HG03457 (cell line): ENCODE results near the gene PRKCH.

Experiments used
- ATAC-seq: cut with Tn5 transposase; IDR thresholded peaks from one replicate; pipeline ENCODE4 v1.9.1; 2021; ENCODE audit warnings: moderate number of reproducible peaks; ENCODE audit not compliant: unreplicated experiment

PRKCH gene

GRCh38 chr14:61321385-61322010 is at the start of gene PRKCH:
TSS of gene PRKCH (plus strand) at chr14:61321579. CDS start at chr14:61322102, 523 bp downstream.
- no peak for ATAC-seq

- no peak for ATAC-seq
These were observed 44.1 kb upstream of the PRKCH start for GRCh38 chr14:61277232-61277631.

GRCh38 chr14:61277784-61278183 is 43.6 kb upstream of the PRKCH start:
- no peak for ATAC-seq

- ATAC-seq: no peak
These were observed 42.3 kb upstream of the PRKCH start for GRCh38 chr14:61279082-61279481.

- ATAC-seq: no peak
These were observed 41.3 kb upstream of the PRKCH start for GRCh38 chr14:61280092-61280525.

GRCh38 chr14:61280526-61281185 is 40.7 kb upstream of the PRKCH start:
- ATAC-seq: no peak

- ATAC-seq: no peak
These were observed 40.0 kb upstream of the PRKCH start, which contains the start of gene TMEM30B for GRCh38 chr14:61281186-61281947. TSS of gene TMEM30B (minus strand) at chr14:61281338. CDS start at chr14:61281147, 191 bp downstream.

GRCh38 chr14:61281948-61282275 is 39.5 kb upstream of the PRKCH start:
- ATAC-seq: no peak

- no peak for ATAC-seq
These were observed 38.6 kb upstream of the PRKCH start for GRCh38 chr14:61282746-61283145.

- no peak for ATAC-seq
These were observed 37.4 kb upstream of the PRKCH start for GRCh38 chr14:61284001-61284400.

GRCh38 chr14:61285364-61285763 is 36.0 kb upstream of the PRKCH start:
- ATAC-seq: no peak

GRCh38 chr14:61287196-61287595 is 34.2 kb upstream of the PRKCH start:
- no peak for ATAC-seq

GRCh38 chr14:61288228-61288627 is 33.2 kb upstream of the PRKCH start:
- no peak for ATAC-seq

GRCh38 chr14:61288720-61289119 is 32.7 kb upstream of the PRKCH start:
- no peak for ATAC-seq

GRCh38 chr14:61290701-61291100 is 30.7 kb upstream of the PRKCH start:
- ATAC-seq: no peak

GRCh38 chr14:61296151-61296550 is 25.2 kb upstream of the PRKCH start:
- ATAC-seq: no peak

- ATAC-seq: no peak
These were observed 24.5 kb upstream of the PRKCH start for GRCh38 chr14:61296719-61297502.

GRCh38 chr14:61297581-61297980 is 23.8 kb upstream of the PRKCH start:
- ATAC-seq: no peak

GRCh38 chr14:61298824-61299223 is 22.6 kb upstream of the PRKCH start:
- ATAC-seq: no peak

- no peak for ATAC-seq
These were observed 21.2 kb upstream of the PRKCH start for GRCh38 chr14:61300209-61300608.

- no peak for ATAC-seq
These were observed 20.6 kb upstream of the PRKCH start for GRCh38 chr14:61300754-61301153.
